ENCODE data around the gene TMEM255B. TPM values are rescaled to one million over a fixed set of nuclear protein-coding genes. Genes with fewer than 3 reads are reported as not detected.

The TMEM255B gene
- total and polyA plus RNA-seq, 9 of the 15 experiments (the other 6 are each of a cell fraction or from before 2014, with no cell fraction given) = 0.01 to 0.75 (median 0.23) TPM

GRCh38 chr13:113819341-113819730 is 60.3 kb downstream of the TMEM255B start:
- Histone ChIP-seq H3K79me2 (ENCODE audit: control insufficient read depth, insufficient read depth, low read length) (no peaks in the 10 kb centered on the region), H3K4me2 (ENCODE audit: insufficient read depth, low read length) (no peak overlapping the region), H3K27ac (ENCODE audit: extremely low read depth, low read depth, low read length) (no peak overlapping the region), H3K9ac (ENCODE audit: insufficient read depth in 1 of 2, low read depth in 2 of 2, low read length in 2 of 2) (no peak overlapping the region), H3K4me1 (replicated peaks in 1 of 2; ENCODE audit: control insufficient read depth in 2 of 2, insufficient read depth in 2 of 2, low read length in 2 of 2) (peaks cover 0 to 33% of the 10 kb centered on the region in 2 experiments; a peak in 2 of 5 replicates), H3K27me3 (ENCODE audit: control insufficient read depth in 2 of 2, insufficient read depth in 2 of 2, low read length in 2 of 2) (no peaks in the 10 kb centered on the region), H3K9me1 (ENCODE audit: control insufficient read depth, insufficient read depth, low read length) (no peaks in the 10 kb centered on the region), H2AFZ (ENCODE audit: low read depth, low read length) (no peak overlapping the region), H3K36me3 (ENCODE audit: control insufficient read depth, insufficient read depth, low read length) (no peaks in the 10 kb centered on the region), H3K9me3 (replicated peaks; ENCODE audit: control insufficient read depth, insufficient read depth, low read depth, low read length) (0 out of 2 replicates have a peak, but pooled peaks cover 2% of the 10 kb centered on the region), H3K4me3 (no peak overlapping the region), H4K20me1 (replicated peaks; ENCODE audit: control insufficient read depth, insufficient read depth, low read length) (no peaks in the 10 kb centered on the region)
- no TSS peak for BruUV-seq (replicated peaks)
- CTCF ChIA-PET (ENCODE audit: low intra/inter-chr PET ratio) = no interaction called here
- POLR2A ChIA-PET = interaction anchor here (0.7 kb wide), 1 partner anchor 11 kb away, joined by 3 read pairs; no protein-coding TSS in a partner anchor
- in situ Hi-C loops (cut with MboI) (no loop called here), intact Hi-C loops (cut with micrococcal nuclease) (loop anchor here (5.0 kb wide), 3 partner anchors 83 to 408 kb away; no protein-coding TSS in a partner anchor)
- no peak for ATAC-seq
- DNase-seq (ENCODE audit: extremely low read depth in 1 of 4, low spot score in 3 of 4) = no peak
- WGBS (ENCODE audit: insufficient coverage, low coverage, missing lambda C conversion rate) = 60% methylated on average over 5 of the region's 13 CpGs
- FAIRE-seq = no peak
- no peak for TF ChIP-seq ZNF140 (CRISPR knock-in tag; IDR thresholded peaks at IDR 0.05)
- TF ChIP-seq SNIP1 (IDR thresholded peaks at IDR 0.05; ENCODE audit: low read depth) = no peak
- TF ChIP-seq NFRKB (IDR thresholded peaks at IDR 0.05; ENCODE audit: low read depth) = no peak
- TF ChIP-seq PHF20 (IDR thresholded peaks at IDR 0.05; ENCODE audit: partially characterized antibody) = no peak
- no peak for TF ChIP-seq ZBTB5 (IDR thresholded peaks at IDR 0.05)
- TF ChIP-seq ZC3H11A (IDR thresholded peaks at IDR 0.05; ENCODE audit: low read depth, low read length) = no peak
- TF ChIP-seq TEAD4 (IDR thresholded peaks at IDR 0.05; ENCODE audit: low read length) = no peak
- TF ChIP-seq TEAD4 (CRISPR knock-in tag; IDR thresholded peaks at IDR 0.05; ENCODE audit: borderline replicate concordance) = no peak
- no peak for TF ChIP-seq ATF1 (CRISPR knock-in tag; IDR thresholded peaks at IDR 0.05)
- TF ChIP-seq ATF1 (tag; IDR thresholded peaks at IDR 0.05) = no peak
- no peak for TF ChIP-seq MCM5 (IDR thresholded peaks at IDR 0.05; ENCODE audit: low read depth)
- TF ChIP-seq ZNF3 (CRISPR knock-in tag; IDR thresholded peaks at IDR 0.05) = no peak
- TF ChIP-seq, protein P1, sequence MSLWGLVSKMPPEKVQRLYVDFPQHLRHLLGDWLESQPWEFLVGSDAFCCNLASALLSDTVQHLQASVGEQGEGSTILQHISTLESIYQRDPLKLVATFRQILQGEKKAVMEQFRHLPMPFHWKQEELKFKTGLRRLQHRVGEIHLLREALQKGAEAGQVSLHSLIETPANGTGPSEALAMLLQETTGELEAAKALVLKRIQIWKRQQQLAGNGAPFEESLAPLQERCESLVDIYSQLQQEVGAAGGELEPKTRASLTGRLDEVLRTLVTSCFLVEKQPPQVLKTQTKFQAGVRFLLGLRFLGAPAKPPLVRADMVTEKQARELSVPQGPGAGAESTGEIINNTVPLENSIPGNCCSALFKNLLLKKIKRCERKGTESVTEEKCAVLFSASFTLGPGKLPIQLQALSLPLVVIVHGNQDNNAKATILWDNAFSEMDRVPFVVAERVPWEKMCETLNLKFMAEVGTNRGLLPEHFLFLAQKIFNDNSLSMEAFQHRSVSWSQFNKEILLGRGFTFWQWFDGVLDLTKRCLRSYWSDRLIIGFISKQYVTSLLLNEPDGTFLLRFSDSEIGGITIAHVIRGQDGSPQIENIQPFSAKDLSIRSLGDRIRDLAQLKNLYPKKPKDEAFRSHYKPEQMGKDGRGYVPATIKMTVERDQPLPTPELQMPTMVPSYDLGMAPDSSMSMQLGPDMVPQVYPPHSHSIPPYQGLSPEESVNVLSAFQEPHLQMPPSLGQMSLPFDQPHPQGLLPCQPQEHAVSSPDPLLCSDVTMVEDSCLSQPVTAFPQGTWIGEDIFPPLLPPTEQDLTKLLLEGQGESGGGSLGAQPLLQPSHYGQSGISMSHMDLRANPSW (CRISPR knock-in tag; IDR thresholded peaks at IDR 0.05) = no peak
- TF ChIP-seq SRSF1 (IDR thresholded peaks at IDR 0.05; ENCODE audit: low read depth, low read length) = no peak
- TF ChIP-seq DACH1 (IDR thresholded peaks at IDR 0.05; ENCODE audit: partially characterized antibody) = no peak
- TF ChIP-seq POLR2G (IDR thresholded peaks at IDR 0.05; ENCODE audit: low read depth, low read length) = no peak
- TF ChIP-seq, protein P2, sequence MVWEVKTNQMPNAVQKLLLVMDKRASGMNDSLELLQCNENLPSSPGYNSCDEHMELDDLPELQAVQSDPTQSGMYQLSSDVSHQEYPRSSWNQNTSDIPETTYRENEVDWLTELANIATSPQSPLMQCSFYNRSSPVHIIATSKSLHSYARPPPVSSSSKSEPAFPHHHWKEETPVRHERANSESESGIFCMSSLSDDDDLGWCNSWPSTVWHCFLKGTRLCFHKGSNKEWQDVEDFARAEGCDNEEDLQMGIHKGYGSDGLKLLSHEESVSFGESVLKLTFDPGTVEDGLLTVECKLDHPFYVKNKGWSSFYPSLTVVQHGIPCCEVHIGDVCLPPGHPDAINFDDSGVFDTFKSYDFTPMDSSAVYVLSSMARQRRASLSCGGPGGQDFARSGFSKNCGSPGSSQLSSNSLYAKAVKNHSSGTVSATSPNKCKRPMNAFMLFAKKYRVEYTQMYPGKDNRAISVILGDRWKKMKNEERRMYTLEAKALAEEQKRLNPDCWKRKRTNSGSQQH (CRISPR knock-in tag; IDR thresholded peaks at IDR 0.05) = no peak
- TF ChIP-seq RCOR1 (IDR thresholded peaks at IDR 0.05; ENCODE audit: borderline replicate concordance in 1 of 2, low read depth in 2 of 2, low read length in 2 of 2) = no peak
- TF ChIP-seq CBX8 (IDR thresholded peaks at IDR 0.05; ENCODE audit: borderline replicate concordance, extremely low read depth, low read depth, low read length, poor library complexity, severe bottlenecking) = no peak
